Measurements from ENCODE around the gene PRSS12.

PRSS12 gene

DNA sequence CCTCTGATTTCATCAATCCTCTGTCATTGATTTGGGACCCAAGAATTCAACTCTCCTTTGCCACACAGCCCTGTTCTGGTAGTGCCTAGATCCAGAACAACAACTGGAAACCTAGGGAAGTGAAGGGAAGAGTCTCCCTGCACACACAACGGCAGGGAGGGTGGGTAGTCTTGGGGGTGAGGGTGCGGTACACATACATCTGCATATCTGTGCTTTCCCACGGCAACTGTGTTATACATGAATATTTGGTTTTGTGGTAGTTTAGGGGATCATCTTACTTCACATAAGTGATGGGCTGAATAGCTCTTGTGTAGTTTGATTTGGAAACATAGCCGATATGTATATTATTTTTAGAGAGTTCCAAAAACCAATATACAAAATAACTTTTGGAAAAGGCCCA, 3.3 kb upstream of the PRSS12 start:
- DNase-seq (ENCODE audit: low read depth): no peak

DNA sequence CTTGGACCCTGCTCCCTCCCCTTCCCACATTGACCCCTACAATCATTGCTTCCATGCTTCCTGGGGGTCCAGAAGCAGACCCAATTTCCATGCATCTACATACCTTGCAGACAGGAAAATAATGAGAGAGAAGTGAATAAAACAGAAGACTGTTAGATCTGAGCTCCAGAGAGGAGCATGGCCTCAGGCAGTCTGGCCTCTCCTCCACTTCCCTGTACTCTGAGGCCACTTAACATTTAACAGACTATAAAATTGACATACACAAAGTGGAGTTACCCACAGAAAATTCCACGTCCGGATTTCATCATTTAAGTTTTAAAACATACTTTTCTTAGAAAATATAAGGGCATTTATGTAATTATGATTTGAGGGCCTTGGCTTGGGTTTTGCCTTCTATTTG, 2.1 kb upstream of the PRSS12 start:
- DNase-seq (ENCODE audit: low read depth): no peak

DNA sequence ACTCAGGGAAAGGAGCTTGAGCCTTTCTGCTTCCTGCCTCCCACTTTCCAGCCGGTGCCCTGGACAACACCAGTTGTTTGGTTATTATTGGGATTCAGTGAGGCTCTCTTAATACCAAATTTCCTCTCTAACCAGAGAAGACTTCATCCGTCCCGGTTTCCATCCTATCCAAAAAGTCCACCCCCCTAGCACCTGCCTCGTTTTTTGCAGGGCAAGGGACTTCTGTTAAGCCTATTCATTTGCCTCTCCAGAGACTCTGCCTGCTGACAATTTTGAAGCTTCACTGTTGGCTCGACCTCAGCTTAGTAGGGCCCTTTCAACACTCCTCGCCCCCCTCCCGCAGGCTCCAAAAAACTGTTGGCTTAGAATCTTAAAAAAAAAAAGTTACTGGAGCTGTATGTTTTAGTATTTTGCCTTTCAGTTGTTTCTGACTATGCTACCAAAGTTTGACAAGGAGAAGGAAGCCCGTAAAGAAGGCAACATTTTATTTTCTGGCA, 779 bp upstream of the PRSS12 start:
- DNase-seq (ENCODE audit: low read depth): no peak

DNA sequence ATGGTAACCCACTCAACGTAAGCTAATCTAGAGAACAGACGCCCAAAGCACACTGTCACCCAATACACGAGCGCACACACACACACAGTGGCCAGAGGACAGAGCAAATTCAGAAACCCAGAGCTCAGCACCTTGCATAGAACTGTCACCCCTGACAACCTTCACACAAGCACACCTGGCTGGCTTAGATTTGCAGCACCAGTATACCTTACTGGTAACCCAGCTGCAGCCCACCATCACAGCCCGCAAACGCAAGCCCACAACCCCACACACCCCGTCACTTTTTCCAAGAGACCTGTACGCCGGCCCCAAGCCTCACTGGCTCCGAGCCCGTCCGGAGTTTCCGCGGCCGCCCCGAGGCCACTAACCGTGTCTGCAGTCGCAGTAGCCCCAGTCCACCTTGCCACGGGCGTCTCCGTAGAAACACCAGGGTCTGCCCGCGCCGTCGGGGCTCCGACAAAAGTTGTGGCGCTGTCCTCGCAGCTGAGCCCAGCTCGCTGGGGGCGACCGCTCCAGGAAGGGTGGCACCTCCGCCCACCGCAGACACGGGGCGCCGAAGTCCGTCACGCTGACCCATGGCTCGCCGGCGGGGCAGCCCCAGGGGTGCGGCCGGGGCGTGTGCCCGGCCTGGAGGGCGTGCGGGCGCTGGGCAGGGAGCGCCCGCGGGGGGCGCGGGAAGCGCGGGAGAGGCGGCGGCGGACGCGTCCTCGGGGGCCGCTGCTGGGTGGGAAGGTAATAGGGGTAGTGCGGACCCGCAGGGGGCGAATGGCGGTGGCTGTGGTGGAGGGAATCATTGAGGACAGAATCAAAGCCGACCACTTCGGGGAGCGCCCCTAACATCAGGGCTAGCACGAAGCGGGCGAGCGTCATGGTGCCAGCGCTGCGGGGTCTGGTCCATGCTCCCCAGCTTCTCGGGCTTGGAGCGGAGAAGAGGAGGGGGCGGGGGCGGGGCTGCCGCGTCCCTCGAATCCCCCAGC, 664 bp downstream of the PRSS12 start:
- DNase-seq (ENCODE audit: low read depth): no peak

DNA sequence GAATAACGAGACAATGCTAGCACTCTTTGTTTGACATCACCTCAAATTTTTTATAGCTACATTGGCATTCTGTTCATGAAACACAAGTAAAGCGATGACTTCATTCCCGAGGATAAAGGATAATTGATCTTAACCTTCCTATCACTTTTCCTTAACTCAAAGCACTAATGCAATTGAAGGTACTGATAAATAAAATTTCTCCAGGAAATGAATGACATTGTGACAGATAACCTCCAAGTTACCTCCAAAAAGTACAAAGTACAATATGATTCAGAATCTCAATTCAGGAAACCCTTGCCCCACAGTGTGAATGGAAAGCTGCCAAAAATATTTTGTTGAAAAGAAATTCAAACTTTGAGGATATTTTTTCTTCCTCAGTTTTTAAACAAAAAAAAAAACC, 1.8 kb downstream of the PRSS12 start:
- DNase-seq (ENCODE audit: low read depth): no peak

DNA sequence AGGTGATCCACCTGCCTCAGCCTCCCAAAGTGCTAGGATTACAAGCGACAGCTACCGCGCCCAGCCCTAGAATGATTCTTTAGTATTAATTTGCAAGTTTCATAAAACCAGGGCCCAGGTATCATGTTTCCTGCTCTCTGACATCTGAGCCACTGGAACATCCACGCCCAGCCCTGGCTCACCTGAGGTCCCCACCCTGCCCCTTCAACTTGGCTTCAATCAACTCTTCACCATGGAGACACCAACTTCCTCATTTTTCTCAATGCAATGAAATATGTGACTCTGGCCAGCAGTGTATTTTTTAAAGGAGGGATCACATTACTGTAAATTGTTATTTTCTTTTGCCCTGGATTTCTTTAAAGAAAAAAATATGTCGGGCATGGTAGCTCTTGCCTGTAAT, 3.9 kb downstream of the PRSS12 start:
- no peak for DNase-seq (ENCODE audit: low read depth)

DNA sequence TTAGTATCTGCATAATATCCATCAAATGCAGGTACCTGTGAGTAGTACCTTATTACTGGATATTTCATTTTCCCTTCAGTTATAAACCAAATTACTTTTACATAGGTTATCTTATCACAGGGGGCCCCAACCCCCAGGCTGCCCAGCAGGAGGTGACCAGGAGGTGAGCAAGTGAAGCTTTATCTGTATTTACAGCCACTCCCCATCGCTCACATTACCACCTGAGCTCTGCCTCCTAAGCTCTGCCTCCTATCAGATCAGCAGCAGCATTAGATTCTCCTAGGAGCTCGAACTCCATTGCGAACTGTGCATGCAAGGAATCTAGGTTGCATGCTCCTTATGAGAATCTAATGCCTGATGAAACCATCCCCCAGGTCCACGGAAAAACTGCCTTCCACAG, 6.3 kb downstream of the PRSS12 start:
- DNase-seq (ENCODE audit: low read depth): no peak

DNA sequence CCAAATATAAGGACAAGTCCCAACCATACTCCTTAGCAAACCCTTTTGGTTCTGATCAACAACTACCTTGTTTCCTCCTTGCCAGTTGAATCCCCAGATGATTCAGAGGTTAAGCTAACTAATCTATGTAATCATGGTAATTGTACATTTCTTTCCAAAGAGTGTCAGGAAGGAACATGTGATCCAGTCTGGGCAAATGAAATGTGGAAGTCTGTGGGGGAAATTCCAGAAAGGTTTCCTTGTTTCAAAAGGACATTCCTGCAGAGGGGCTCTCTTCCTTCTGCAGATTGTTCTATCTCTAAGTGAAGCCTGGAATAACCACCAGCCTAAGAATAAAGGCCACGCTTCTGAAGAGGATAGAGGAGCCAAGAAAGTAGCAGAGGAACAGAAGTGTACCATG, 7.0 kb downstream of the PRSS12 start:
- no peak for DNase-seq (ENCODE audit: low read depth)

DNA sequence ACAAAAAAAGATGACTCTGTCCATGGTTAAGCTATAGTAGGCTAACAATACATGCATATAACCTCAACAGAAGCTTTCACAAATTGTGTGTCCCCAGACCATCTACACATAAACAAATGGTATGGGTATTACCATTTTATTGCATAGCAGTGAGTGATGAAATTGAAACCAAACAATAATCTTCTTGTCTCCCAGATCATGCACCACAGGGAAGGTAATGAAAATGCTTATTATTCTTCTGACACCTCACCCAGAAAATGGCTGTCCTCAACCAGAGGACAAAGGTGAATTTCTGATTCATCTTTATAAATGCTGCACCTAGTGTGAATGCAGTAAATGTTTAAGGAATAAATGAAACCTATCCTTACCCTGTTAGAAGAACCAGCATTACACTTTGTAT, 8.0 kb downstream of the PRSS12 start:
- DNase-seq (ENCODE audit: low read depth): no peak

DNA sequence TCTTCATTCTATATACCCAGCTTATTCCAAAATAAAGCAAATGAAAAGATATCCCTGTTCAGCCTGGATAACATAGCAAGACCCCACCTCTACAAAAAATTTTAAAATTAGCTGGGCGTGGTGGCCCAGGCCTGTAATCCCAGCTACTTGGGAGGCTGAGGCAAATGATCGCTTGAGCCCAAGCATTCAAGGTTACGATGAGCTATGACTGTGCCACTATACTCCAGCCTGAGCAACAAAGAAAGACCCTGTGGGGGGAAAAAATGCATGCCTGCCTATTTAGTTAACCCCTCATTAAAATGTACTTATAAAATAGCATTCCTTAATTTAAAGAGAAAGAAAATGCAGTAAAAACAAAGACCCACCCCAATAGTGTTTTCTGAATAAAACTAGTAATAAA, 9.3 kb downstream of the PRSS12 start:
- DNase-seq (ENCODE audit: low read depth): no peak

DNA sequence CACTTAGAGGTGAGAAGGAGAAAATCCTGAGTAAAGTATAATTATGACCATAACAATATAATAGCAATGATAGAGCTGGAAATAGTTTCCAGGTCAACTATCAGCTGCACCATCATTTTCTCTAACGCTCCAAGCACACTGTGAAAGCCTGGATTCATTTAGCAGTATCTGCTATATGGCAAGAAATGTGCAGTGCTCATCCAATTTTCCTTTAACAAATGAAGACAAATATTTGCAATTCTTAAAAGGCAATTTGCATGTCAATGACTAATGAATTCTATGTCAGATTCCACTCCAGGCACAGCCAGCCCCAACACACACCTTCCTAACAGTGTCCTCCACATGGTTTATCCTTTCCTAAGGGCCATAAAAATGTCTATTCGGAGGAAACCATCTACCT, 12.7 kb downstream of the PRSS12 start:
- no peak for DNase-seq (ENCODE audit: low read depth)

DNA sequence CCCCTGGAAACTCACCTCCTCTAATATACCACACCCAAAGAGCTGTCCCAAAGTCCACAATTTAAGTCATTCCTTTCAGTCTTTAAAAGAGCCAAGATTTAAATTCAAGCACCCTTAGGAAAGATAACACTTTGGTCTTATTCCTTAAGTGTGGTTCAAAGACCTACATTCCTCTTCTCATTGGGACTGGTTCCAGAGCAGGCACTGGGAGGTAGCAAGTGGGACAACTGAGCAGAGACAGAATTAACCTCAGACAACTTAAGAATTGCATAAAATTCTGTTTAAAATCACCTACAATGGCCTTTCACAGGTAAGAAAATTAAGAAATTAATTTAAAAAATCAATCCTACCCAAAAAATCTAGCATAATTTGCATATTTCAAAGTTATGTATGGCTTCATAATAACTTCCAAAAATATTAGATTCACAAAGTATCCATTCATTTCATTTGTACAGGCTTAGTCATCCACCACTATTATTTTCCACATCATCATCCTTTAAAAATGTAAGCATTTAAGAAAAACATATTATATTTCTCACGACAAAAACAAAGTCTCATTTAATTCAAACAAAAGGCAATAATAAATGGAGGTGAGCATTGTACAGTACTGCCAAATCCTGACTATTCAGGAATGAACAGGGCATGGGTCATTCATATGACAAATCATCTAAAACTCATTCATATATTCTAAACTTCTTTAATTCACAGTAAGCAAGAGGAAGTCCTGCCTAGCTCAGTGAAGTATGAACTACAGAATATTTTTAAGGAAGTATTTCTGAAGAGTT, 13.6 kb downstream of the PRSS12 start:
- no peak for DNase-seq (ENCODE audit: low read depth)

DNA sequence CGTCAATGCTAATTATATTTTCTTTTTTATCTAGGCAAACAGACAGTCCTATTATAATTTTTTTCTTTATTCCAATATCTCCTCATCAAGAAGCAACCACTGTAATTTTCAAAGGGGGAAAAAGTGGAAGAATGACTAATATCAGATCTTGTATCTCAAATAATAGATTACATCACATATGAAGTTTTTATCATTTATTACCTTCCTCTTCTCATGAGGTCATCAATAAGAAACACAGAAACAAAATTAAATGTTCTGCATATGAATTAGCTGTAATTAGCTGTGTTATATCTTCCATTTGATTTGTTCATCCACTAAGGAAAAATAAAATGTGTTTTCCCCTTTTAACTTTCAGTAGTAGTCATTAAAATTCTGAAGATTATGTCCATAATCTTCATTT, 14.3 kb downstream of the PRSS12 start:
- DNase-seq (ENCODE audit: low read depth): no peak

DNA sequence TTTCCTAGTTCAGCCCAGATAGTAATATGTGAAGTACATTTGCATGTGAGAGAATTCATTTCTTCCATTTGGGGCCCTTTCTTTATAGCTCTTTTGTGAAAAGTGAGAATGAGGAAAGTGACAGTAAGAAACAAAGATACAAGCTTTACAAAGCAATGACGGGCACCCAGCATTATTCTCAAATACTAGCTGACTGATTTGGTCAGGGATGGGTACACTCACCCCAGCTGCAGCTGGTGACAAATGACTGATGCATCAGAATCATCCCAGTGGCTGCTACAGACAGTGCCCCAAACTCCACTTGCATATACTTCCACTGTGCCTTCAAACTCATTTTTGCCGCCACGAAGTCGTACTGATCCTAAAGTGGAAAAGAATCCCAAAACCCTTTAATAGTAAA, 14.8 kb downstream of the PRSS12 start:
- DNase-seq (ENCODE audit: low read depth): no peak

DNA sequence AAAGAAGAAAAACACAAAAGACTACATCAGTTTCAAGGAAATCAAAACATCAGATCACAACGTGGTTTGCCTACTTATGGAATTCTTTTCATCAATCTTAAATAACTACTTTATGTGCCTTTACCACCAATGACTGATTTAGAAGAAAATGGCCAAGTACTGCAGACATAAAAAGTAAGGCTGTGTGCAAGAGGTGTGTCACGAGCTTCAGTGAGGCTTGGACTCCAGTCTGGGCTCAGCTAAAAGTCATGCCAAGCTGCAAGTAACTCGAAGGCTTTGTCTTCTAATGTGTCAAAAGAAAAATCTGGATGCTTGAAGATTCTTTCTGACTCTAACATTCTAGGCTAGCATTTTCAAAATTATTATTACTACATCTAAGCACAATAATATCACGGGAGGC, 17.0 kb downstream of the PRSS12 start:
- DNase-seq (ENCODE audit: low read depth): no peak

DNA sequence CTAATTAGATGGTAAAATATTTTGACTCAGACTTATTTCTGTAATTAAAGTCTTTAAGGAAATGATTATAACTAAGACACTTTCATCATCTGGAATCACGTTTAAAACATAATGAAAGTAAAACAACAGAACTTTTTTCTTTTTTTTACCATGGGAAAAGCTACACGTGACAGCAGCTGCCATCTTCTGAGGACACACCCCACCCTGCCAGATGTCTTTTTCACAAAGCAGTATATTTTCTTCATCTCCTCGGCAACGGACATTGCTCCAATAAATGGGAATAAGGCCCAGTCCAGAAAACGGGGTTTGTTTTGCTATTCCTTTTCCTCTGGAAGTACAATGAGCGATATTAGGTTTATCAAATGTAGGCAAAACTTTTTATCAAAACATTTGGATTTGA, 17.5 kb downstream of the PRSS12 start:
- DNase-seq (ENCODE audit: low read depth): no peak

DNA sequence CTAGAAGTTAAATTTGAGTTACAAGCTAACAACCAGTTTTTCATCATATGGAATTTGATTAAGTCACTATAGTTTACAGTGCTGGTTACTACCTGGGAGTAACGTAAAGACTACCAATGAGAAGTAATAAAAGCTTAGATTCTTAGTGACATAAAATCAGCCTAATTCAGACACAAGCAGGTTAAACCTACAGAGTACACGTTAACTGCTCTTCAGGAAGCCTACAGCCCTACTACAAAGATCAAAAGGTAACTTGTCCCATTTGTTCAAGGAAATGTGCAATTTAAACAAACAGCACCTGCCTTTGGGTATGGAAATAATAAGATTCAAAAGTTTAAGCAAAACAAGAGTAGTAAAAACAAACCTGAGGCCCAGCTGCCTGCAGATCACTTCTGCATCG, 21.5 kb downstream of the PRSS12 start:
- DNase-seq (ENCODE audit: low read depth): no peak

DNA sequence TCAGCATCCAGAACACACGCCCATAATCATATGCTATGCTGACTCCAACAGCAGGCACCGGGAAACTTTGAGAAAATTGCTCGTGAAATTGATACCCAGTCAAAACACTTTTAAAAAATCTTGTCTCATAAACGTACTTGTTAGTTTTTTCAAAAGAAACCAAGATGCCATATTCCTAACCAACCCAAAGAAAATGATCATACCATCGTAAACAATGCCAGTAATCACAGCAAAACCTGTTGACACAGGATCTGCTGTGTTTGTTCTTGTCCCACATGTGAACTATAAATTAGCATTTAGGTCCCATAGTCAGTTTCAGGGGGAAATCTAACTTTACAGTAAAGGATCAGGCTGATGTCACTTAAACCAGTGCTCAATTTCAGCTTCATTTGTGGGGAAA, 23.0 kb downstream of the PRSS12 start:
- no peak for DNase-seq (ENCODE audit: low read depth)

DNA sequence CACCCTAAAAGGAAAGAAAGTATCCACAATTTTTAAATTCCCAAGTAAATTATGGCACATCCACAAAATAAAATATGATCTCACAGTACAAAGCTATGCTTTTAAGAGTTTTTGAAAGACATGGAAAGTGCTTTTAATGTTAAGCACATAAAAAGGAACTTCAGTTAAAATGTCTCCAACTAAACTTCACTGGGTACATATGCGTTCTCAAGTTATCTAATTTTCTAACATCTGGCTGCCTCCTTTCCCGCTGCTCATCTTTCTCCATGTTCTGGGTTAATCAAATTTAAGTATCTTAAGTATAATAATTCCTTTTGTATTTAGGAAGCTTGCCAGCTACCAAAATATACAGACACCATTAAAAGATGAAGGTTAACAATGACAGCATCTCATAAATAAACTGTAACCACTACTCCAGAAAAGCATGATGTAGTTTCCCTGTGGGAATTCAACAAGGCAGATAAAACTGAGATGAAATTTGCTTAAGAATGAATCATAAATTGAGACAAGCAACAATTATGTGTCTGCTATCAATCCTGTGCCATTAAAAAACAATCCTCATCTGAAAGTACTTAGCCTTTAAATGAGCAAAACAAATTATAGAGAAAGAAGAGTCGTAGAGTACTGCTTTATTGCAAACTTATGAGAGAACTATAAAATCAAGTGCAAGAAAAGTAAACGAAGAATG, 25.1 kb downstream of the PRSS12 start:
- no peak for DNase-seq (ENCODE audit: low read depth)

DNA sequence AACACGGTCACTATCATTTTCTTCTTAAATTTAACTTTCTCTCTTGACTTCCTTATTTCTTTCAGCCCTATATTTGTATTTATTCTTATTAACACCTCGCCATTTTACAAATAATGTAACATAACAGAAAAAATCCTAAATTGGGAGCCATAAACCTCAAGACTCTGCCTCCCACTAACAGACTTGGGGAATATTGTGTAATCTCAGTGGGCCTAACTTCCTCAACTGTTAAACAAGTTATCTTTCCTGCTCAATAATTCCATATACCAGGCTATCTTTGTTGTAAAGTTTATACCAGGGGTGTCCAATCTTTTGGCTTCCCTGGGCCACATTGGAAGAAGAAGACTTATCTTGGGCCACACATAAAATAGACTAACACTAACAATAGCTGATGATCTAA, 26.2 kb downstream of the PRSS12 start:
- no peak for DNase-seq (ENCODE audit: low read depth)

DNA sequence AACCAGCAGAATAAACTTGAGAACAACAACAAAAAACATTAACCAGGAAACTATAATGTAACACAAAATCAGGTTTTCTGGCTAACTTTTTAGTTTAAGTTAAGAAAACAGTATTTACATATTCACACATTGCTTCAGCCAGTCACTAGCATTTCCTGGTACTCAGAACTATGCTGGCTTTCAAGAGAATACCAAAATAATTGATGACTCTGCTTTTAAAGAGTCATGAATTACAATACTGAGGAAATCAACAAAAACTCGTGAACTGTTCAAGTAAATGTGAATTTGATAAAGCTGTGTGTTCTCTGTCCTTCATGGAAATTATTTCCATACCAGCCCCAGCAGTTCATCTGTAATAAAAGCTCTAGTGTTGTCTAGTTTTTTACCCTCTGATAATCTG, 27.4 kb downstream of the PRSS12 start:
- no peak for DNase-seq (ENCODE audit: low read depth)

DNA sequence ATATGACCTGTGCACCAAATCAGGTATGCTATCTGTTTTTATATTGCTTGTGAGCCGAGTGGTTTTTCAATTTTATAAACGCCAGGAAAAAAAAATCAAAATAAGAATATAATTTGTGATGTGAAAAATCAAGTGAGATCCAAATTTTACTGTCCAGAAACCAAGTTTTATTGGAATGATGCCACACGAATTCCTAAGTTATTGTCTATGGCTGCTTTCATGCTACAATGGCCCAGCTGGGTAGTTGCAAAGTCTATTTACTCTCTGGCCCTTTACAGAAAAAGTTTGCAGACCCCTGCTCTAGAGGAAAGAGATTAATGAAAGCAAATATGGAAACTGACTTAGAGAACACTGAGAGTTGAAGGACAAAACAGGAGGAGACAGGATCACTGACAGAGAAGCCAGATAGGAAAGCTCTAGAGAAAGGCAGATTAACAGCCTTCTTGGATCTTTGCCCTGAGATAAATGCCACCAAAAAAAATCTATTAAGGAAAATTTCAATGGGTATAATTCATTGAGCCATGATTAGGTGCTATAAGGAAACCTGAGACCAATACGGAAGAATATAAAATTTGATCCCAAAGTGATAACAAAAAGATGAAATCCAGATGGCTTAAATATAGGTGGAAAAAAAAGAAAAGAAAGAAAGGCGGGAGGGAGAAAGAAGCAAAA, 29.8 kb downstream of the PRSS12 start:
- DNase-seq (ENCODE audit: low read depth): no peak

Measured in T-helper 22 cell (primary cell).